Activated CD4-positive, alpha-beta T cell treated with anti-CD3 and anti-CD28 coated beads, Interleukin-2, Interleukin-6, amounts not matched to agents 100 ng/mL and 50 ng/mL, durations not matched to agents 16 hours and 8 hours (primary cell): Measurements from ENCODE around the gene HPSE.

Experiments
- DNase-seq: peaks from one replicate; pipeline ENCODE4 v3.0.0-alpha.2; 2020

Gene HPSE

GRCh38 chr4:83334425-83335241 lies at the start of gene HPSE:
TSS of gene HPSE (minus strand) at chr4:83334848. CDS start at chr4:83334782, 66 bp downstream.
- peak; percentile 73 for DNase-seq

GRCh38 chr4:83382850-83383249 lies 48.2 kb upstream of the HPSE start:
- no peak for DNase-seq

GRCh38 chr4:83381173-83381572 lies 46.5 kb upstream of the HPSE start:
- no peak for DNase-seq

GRCh38 chr4:83378419-83378818 lies 43.8 kb upstream of the HPSE start:
- no peak for DNase-seq

- DNase-seq: no peak
Observed at GRCh38 chr4:83372931-83373330, 38.3 kb upstream of the HPSE start.

- DNase-seq: no peak
Observed at GRCh38 chr4:83371936-83372335, 37.3 kb upstream of the HPSE start.

GRCh38 chr4:83371235-83371634 lies 36.6 kb upstream of the HPSE start:
- DNase-seq: no peak

GRCh38 chr4:83370640-83370906 lies 35.9 kb upstream of the HPSE start:
- DNase-seq: no peak

GRCh38 chr4:83369831-83370639 lies 35.4 kb upstream of the HPSE start:
- DNase-seq: no peak

GRCh38 chr4:83364312-83364711 lies 29.7 kb upstream of the HPSE start:
- DNase-seq: no peak

GRCh38 chr4:83362492-83363329 lies 28.1 kb upstream of the HPSE start:
- DNase-seq: peak; percentile 16

- no peak for DNase-seq
Observed at GRCh38 chr4:83361416-83362103, 26.9 kb upstream of the HPSE start.

GRCh38 chr4:83360018-83360417 lies 25.4 kb upstream of the HPSE start:
- DNase-seq: no peak

- DNase-seq: no peak
Observed at GRCh38 chr4:83358410-83358809, 23.8 kb upstream of the HPSE start.

GRCh38 chr4:83356899-83357661 lies 22.4 kb upstream of the HPSE start:
- DNase-seq: peak; percentile 83

GRCh38 chr4:83353516-83353915 lies 18.9 kb upstream of the HPSE start:
- no peak for DNase-seq

- DNase-seq: no peak
Observed at GRCh38 chr4:83348074-83348473, 13.4 kb upstream of the HPSE start.

GRCh38 chr4:83342476-83342875 lies 7.8 kb upstream of the HPSE start:
- DNase-seq: no peak

- peak; percentile 65 for DNase-seq
Observed at GRCh38 chr4:83340692-83341343, 6.2 kb upstream of the HPSE start.

GRCh38 chr4:83339573-83339972 lies 4.9 kb upstream of the HPSE start:
- DNase-seq: no peak

- DNase-seq: no peak
Observed at GRCh38 chr4:83335701-83336100, 1.1 kb upstream of the HPSE start.

- DNase-seq: no peak
Observed at GRCh38 chr4:83331956-83332355, 2.7 kb downstream of the HPSE start.
